Lung microvascular endothelial cell (primary cell): ENCODE measurements around the gene SPATA25. TPM values are rescaled to one million over a fixed set of nuclear protein-coding genes. Genes with fewer than 3 reads are reported as not detected.

Experiments
- DNase-seq, 2 donors: peaks; one replicate each; pipeline versions ENCODE4 v3.0.0 to v3.0.0-alpha.2; 2010; ENCODE audit warnings: low read depth in 2 of 2
- total RNA-seq: library from RNA; depleted of rRNA; stranded (reverse); fragments of >200 nt; gene quantifications from 2 replicates; pipeline ENCODE4 v1.2.1, GENCODE V29; 2014

SPATA25 gene
- total RNA-seq, 1 donor from 2014 or later = 0.79 TPM

DNA sequence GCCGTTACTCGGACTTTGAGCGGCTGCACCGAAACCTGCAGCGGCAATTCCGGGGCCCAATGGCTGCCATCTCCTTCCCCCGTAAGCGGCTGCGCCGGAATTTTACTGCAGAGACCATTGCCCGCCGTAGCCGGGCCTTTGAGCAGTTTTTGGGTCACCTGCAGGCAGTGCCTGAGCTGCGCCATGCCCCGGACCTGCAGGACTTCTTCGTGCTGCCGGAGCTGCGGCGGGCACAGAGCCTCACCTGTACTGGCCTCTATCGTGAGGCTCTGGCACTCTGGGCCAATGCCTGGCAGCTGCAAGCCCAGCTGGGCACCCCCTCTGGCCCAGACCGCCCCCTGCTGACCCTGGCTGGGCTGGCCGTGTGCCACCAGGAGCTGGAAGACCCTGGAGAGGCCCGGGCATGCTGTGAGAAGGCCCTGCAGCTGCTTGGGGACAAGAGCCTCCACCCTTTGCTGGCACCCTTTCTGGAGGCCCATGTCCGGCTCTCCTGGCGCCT lies 46.7 kb downstream of the SPATA25 start:
- no peak for DNase-seq

- peak in 1 of 2 donors; percentile 33 for DNase-seq
Measured at GRCh38 chr20:45836841-45837240, 50.6 kb downstream of the SPATA25 start.

Other genes with a start within 250 kb of the SPATA25 start
- gene WFDC11, start 217.4 kb downstream of the SPATA25 start, total RNA-seq = not detected in 2 replicates
- not detected in 2 replicates for gene WFDC13, start 185.6 kb downstream of the SPATA25 start, total RNA-seq
- gene WFDC10B, start 182.6 kb downstream of the SPATA25 start, total RNA-seq = not detected in 2 replicates
- gene SPINT4, start 165.3 kb downstream of the SPATA25 start, total RNA-seq = not detected in 2 replicates
- gene WFDC3, start 95.7 kb downstream of the SPATA25 start, total RNA-seq = not detected in 2 replicates
- gene DNTTIP1, start 95.7 kb downstream of the SPATA25 start, total RNA-seq = 14.4 and 15.1 TPM in 2 replicates
- 4.2 and 10.7 TPM in 2 replicates for gene UBE2C, start 75.0 kb downstream of the SPATA25 start, total RNA-seq
- gene TNNC2, start 60.3 kb downstream of the SPATA25 start, total RNA-seq = not detected in 2 replicates
- 9.4 and 11.9 TPM in 2 replicates for gene SNX21, start 53.8 kb downstream of the SPATA25 start, total RNA-seq
- gene ACOT8, start 30.2 kb downstream of the SPATA25 start, total RNA-seq = 25.7 and 35.3 TPM in 2 replicates
- gene ZSWIM3, start 30.0 kb downstream of the SPATA25 start, total RNA-seq = 5.0 and 7.9 TPM in 2 replicates
- gene ZSWIM1, start 6.4 kb downstream of the SPATA25 start, total RNA-seq = 2.4 and 4.0 TPM in 2 replicates
- gene NEURL2, start 3.6 kb upstream of the SPATA25 start, total RNA-seq = 2.2 and 3.0 TPM in 2 replicates
- gene CTSA, start 3.7 kb upstream of the SPATA25 start, total RNA-seq = 40.8 and 64.1 TPM in 2 replicates
- gene PLTP, start 24.5 kb upstream of the SPATA25 start, total RNA-seq = 4.4 and 4.8 TPM in 2 replicates
- 7.8 and 9.5 TPM in 2 replicates for gene PCIF1, start 47.1 kb upstream of the SPATA25 start, total RNA-seq
- 4.4 and 8.9 TPM in 2 replicates for gene ZNF335, start 84.6 kb upstream of the SPATA25 start, total RNA-seq
- gene MMP9, start 121.3 kb upstream of the SPATA25 start, total RNA-seq = under 0.01 TPM in 1 of 2 replicates, not detected in the other
- 0.20 and 0.44 TPM in 2 replicates for gene SLC12A5, start 141.6 kb upstream of the SPATA25 start, total RNA-seq
- gene NCOA5, start 202.3 kb upstream of the SPATA25 start, total RNA-seq = 7.0 and 9.1 TPM in 2 replicates
- 2.2 and 18.1 TPM in 2 replicates for gene CD40, start 230.7 kb upstream of the SPATA25 start, total RNA-seq